T-cell (primary cell): ENCODE data around the gene BNC2. TPM values are rescaled to one million over a fixed set of nuclear protein-coding genes. Genes with fewer than 3 reads are reported as not detected.

Experiments used
- ATAC-seq, 4 experiments: fragments of 200-7000 bp in 3 of 4; fragments of 150-1000 bp in 1 of 4; cut with Tn5 transposase; replicated peaks in 1 of 4; 1 replicate in 3 of 4; 2 replicates in 1 of 4; pipeline ENCODE4 v1.10.0; 2021; ENCODE audit warnings: moderate library complexity in 3 of 4, mild to moderate bottlenecking in 2 of 4, moderate number of reproducible peaks in 1 of 4
- CTCF ChIA-PET, 2 donors: fragments of 300-600 bp; sonication (Branson Sonifier 250); formaldehyde crosslinking; loops; one replicate each; lab custom pipeline; 2022; ENCODE audit warnings: antibody characterized with exemption in 2 of 2; lab: Charles Lee
- POLR2A ChIA-PET, 2 donors: fragments of 300-600 bp; sonication (Branson Sonifier 250); formaldehyde crosslinking; loops; one replicate each; lab custom pipeline; 2022; ENCODE audit warnings: antibody characterized with exemption in 2 of 2; lab: Charles Lee
- DNase-seq, 35 experiments: peaks; one replicate each; pipeline versions ENCODE4 v3.0.0 to v3.0.0-alpha.2; 2013 to 2023
- H3K27ac ChIP-seq: one replicate; pipeline ENCODE4 v1.5.1; 2013; ENCODE audit warnings: low read length
- H3K27me3 ChIP-seq, 2 experiments: replicated peaks in 1 of 2; 1 replicate in 1 of 2; 2 replicates in 1 of 2; pipeline versions ENCODE4 v1.6.1 to v1.7.0; 2013; ENCODE audit warnings: low read length in 1 of 2, mixed read lengths in 1 of 2; ENCODE audit not compliant: control insufficient read depth in 2 of 2, insufficient read depth in 2 of 2; ENCODE audit errors: extremely low read depth in 1 of 2
- H3K36me3 ChIP-seq, 2 donors: 1 replicate in 1 of 2; 2 replicates in 1 of 2; pipeline versions ENCODE4 v1.6.1 to v1.7.0; 2013; ENCODE audit warnings: low read length in 1 of 2; ENCODE audit not compliant: control insufficient read depth in 2 of 2, insufficient read depth in 1 of 2; ENCODE audit errors: extremely low read depth in 1 of 2
- H3K4me1 ChIP-seq, 2 experiments: 1 replicate in 1 of 2; 2 replicates in 1 of 2; pipeline versions ENCODE4 v1.6.1 to v1.7.0; 2013; ENCODE audit warnings: low read length in 2 of 2, mixed read lengths in 1 of 2; ENCODE audit not compliant: insufficient read depth in 2 of 2, control insufficient read depth in 1 of 2; ENCODE audit errors: extremely low read depth in 1 of 2
- H3K4me3 ChIP-seq, 2 donors: 1 replicate in 1 of 2; 2 replicates in 1 of 2; pipeline versions ENCODE4 v1.5.1 to v1.7.0; 2013; ENCODE audit warnings: mild to moderate bottlenecking in 2 of 2, low read length in 1 of 2, moderate library complexity in 1 of 2; ENCODE audit not compliant: control insufficient read depth in 1 of 2; ENCODE audit errors: extremely low read depth in 1 of 2
- H3K9me3 ChIP-seq: 2 replicates; pipeline ENCODE4 v1.7.0; 2013
- H3K27ac Mint-ChIP-seq, 2 donors: one replicate each; pipeline ENCODE4 v1.8.0; 2020 to 2021; ENCODE audit warnings: mild to moderate bottlenecking in 2 of 2, mixed read lengths in 2 of 2
- H3K27me3 Mint-ChIP-seq, 2 donors: one replicate each; pipeline ENCODE4 v1.8.0; 2021 to 2022; ENCODE audit warnings: mixed read lengths in 2 of 2
- H3K36me3 Mint-ChIP-seq: one replicate; pipeline ENCODE4 v1.8.0; 2021; ENCODE audit warnings: mixed read lengths
- H3K4me1 Mint-ChIP-seq, 3 donors: one replicate each; pipeline ENCODE4 v1.8.0; 2020 to 2022; ENCODE audit warnings: mixed read lengths in 3 of 3, mild to moderate bottlenecking in 1 of 3
- H3K4me3 Mint-ChIP-seq, 3 donors: one replicate each; pipeline ENCODE4 v1.8.0; 2020 to 2022; ENCODE audit warnings: mild to moderate bottlenecking in 3 of 3, mixed read lengths in 3 of 3, moderate library complexity in 3 of 3
- H3K9me3 Mint-ChIP-seq, 3 donors: one replicate each; pipeline ENCODE4 v1.8.0; 2020 to 2022; ENCODE audit warnings: mixed read lengths in 3 of 3
- WGBS: methylation state at CpG from one replicate; pipeline ENCODE4 v1.1.5; 2013; ENCODE audit warnings: missing lambda C conversion rate; ENCODE audit not compliant: insufficient coverage; 5-methylcytosine and 5-hydroxymethylcytosine counted together
- total RNA-seq, 35 experiments: library from RNA in 6 of 35; stranded (reverse) in 6 of 35; fragments of 120-200 nt in 1 of 35; gene quantifications; one replicate each; pipeline versions ENCODE4 v1.2.1 to v1.2.4 and lab custom pipeline; 2013 to 2026

Gene BNC2
- total RNA-seq, 5 donors from 2014 or later (not counting 1 experiment from before 2014, with no cell fraction given) = 0.03 to 2.1 (median 0.57) TPM

DNA sequence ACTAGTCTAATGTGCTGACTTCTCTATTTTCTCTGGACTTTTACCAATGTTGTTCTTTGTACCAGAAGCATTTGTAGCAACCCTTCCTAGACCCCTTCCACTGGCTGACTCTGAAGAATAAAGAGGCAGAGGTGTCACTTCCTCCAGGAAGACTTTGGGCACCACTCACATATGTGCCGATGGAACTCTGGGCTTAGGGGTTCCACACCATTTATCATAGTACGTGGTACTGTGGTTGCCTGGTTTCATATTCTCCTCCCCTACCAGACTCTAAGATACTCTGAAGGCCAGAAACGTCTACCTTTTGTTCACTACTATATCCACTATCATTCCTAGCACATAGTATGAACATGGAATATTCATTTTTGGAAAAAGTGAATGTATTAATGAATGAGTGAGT, 88.0 kb downstream of the BNC2 start:
- no peaks in the 10 kb centered on the region for H3K36me3 ChIP-seq
- no CpG with 5 or more reads among the region's 3 CpGs for WGBS
- DNase-seq (no peak), ATAC-seq (no peak)
- peaks cover 4 to 9% (median 6%) of the 10 kb centered on the region in 3 donors for H3K9me3 Mint-ChIP-seq
- H3K4me3 Mint-ChIP-seq = no peak overlapping the region
- H3K4me1 Mint-ChIP-seq = no peaks in the 10 kb centered on the region
- H3K9me3 ChIP-seq = no peaks in the 10 kb centered on the region
- H3K27me3 Mint-ChIP-seq = no peaks in the 10 kb centered on the region
- no peak overlapping the region for H3K27ac ChIP-seq
- no peak overlapping the region for H3K27ac Mint-ChIP-seq
- no peaks in the 10 kb centered on the region for H3K36me3 Mint-ChIP-seq
- POLR2A ChIA-PET = no interaction called here
- CTCF ChIA-PET = no interaction called here
- no peak overlapping the region for H3K4me3 ChIP-seq
- H3K27me3 ChIP-seq = no peaks in the 10 kb centered on the region
- no peaks in the 10 kb centered on the region for H3K4me1 ChIP-seq

- no CpG with 5 or more reads among the region's 2 CpGs for WGBS
- H3K27ac Mint-ChIP-seq = no peak overlapping the region
- H3K4me3 Mint-ChIP-seq = no peak overlapping the region
- H3K4me1 Mint-ChIP-seq = no peaks in the 10 kb centered on the region
- no peaks in the 10 kb centered on the region for H3K36me3 Mint-ChIP-seq
- no peak overlapping the region for H3K4me3 ChIP-seq
- CTCF ChIA-PET = no interaction called here
- POLR2A ChIA-PET = no interaction called here
- H3K27me3 Mint-ChIP-seq = no peaks in the 10 kb centered on the region
- no peaks in the 10 kb centered on the region for H3K9me3 ChIP-seq
- no peaks in the 10 kb centered on the region for H3K27me3 ChIP-seq
- DNase-seq (no peak), ATAC-seq (no peak)
- H3K9me3 Mint-ChIP-seq = peaks cover 2 to 5% (median 4%) of the 10 kb centered on the region in 3 donors
- H3K36me3 ChIP-seq = no peaks in the 10 kb centered on the region
- H3K4me1 ChIP-seq = no peaks in the 10 kb centered on the region
- no peak overlapping the region for H3K27ac ChIP-seq
Observed at GRCh38 chr9:16775330-16775729, 95.1 kb downstream of the BNC2 start.

- no peak for DNase-seq
- no peaks in the 10 kb centered on the region for H3K36me3 Mint-ChIP-seq
- no peak for ATAC-seq
- no peaks in the 10 kb centered on the region for H3K36me3 ChIP-seq
- H3K4me1 Mint-ChIP-seq = no peaks in the 10 kb centered on the region
- no peaks in the 10 kb centered on the region for H3K4me1 ChIP-seq
- WGBS = no CpG with 5 or more reads among the region's 5 CpGs
- no peak overlapping the region for H3K4me3 Mint-ChIP-seq
- H3K27ac Mint-ChIP-seq = no peak overlapping the region
- no peak overlapping the region for H3K27ac ChIP-seq
- ChIA-PET POLR2A (no interaction called here), CTCF (no interaction called here)
- H3K27me3 ChIP-seq = no peaks in the 10 kb centered on the region
- no peak overlapping the region for H3K4me3 ChIP-seq
- H3K27me3 Mint-ChIP-seq = no peaks in the 10 kb centered on the region
- peaks cover 2 to 11% (median 3%) of the 10 kb centered on the region in 3 donors for H3K9me3 Mint-ChIP-seq
- no peaks in the 10 kb centered on the region for H3K9me3 ChIP-seq
Observed at GRCh38 chr9:16773617-16774016, 96.9 kb downstream of the BNC2 start.

DNA sequence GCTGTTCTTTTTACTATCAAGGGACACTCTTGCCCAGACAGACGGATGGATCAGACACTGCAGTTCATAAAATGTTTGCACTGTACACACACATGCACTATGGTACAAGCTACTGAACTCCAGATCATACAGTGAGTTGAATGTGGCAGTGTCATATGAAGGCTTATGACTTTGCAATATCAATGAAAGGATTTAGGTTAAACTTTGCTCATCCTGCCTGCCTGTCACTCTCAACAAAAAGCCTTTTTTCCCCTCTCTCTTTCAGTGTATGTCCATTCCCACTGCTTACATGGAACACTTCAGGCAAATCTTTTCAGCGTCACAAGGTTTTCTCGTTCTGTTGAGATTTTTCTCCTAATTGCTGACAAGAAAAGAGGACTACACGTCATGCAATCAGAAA, 97.4 kb downstream of the BNC2 start:
- WGBS = no CpG with 5 or more reads among the region's 4 CpGs
- DNase-seq (no peak), ATAC-seq (no peak)
- Mint-ChIP-seq H3K27ac (no peak overlapping the region), H3K4me3 (no peak overlapping the region), H3K27me3 (no peaks in the 10 kb centered on the region), H3K9me3 (peaks cover 2 to 14% (median 8%) of the 10 kb centered on the region in 3 donors), H3K4me1 (no peaks in the 10 kb centered on the region), H3K36me3 (no peaks in the 10 kb centered on the region)
- H3K4me1 ChIP-seq = no peaks in the 10 kb centered on the region
- no peaks in the 10 kb centered on the region for H3K36me3 ChIP-seq
- ChIA-PET CTCF (no interaction called here), POLR2A (no interaction called here)
- no peaks in the 10 kb centered on the region for H3K9me3 ChIP-seq
- H3K27ac ChIP-seq = no peak overlapping the region
- no peak overlapping the region for H3K4me3 ChIP-seq
- no peaks in the 10 kb centered on the region for H3K27me3 ChIP-seq

DNA sequence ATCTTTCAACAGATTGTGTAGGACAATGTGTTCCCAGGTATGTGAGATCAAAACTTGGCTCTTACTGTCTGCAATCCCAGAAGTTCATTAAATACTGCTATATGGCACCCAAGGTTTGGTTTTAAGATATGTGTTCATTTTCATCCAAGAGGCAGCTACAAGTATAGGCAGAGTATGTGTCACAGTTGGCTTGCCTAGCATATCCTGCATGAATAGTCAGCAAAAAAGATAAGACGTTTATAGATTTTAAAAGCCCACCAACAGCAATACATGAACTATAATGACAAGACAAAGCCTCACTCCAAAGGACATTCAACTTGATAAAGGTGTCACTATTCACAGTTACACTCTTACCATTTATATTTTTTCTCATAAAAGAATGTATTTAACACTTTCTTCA, 99.1 kb downstream of the BNC2 start:
- H3K4me3 Mint-ChIP-seq = no peak overlapping the region

DNA sequence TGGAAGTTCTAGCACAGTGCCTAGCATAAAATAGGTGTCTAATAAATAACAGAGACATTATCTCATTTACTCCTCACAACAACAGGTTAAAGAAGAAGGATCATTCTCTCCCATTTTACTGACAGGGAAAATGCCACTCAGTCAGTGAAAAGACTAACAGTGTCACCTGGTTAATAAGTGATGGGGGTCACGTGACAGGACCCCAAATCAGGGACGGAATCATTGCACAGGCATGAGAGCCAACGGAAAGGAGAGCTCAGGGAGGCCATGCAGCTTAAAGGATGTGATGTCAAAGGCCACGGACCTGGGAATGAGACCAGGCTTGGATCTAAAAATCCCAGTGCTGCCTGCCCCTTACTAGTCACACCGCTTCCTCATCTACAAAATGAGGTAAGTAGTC, 101.2 kb downstream of the BNC2 start:
- H3K9me3 Mint-ChIP-seq = peaks cover 0 to 18% (median 11%) of the 10 kb centered on the region in 3 donors
- H3K27me3 Mint-ChIP-seq = no peaks in the 10 kb centered on the region
- Histone ChIP-seq H3K27me3 (no peaks in the 10 kb centered on the region), H3K4me3 (no peak overlapping the region), H3K4me1 (no peaks in the 10 kb centered on the region), H3K9me3 (no peaks in the 10 kb centered on the region), H3K27ac (no peak overlapping the region), H3K36me3 (no peaks in the 10 kb centered on the region)
- ChIA-PET CTCF (no interaction called here), POLR2A (no interaction called here)
- DNase-seq (no peak), ATAC-seq (no peak)
- WGBS = 78% methylated on average over 4 of the region's 5 CpGs
- no peak overlapping the region for H3K27ac Mint-ChIP-seq
- H3K4me3 Mint-ChIP-seq = no peak overlapping the region
- H3K36me3 Mint-ChIP-seq = no peaks in the 10 kb centered on the region
- no peaks in the 10 kb centered on the region for H3K4me1 Mint-ChIP-seq

More for the DNA sequence above, 99.1 kb downstream of the BNC2 start:
- H3K4me1 Mint-ChIP-seq = no peaks in the 10 kb centered on the region
- no peaks in the 10 kb centered on the region for H3K4me1 ChIP-seq
- H3K9me3 Mint-ChIP-seq = peaks cover 0 to 18% (median 11%) of the 10 kb centered on the region in 3 donors
- no peak overlapping the region for H3K27ac ChIP-seq
- POLR2A ChIA-PET = no interaction called here
- no peaks in the 10 kb centered on the region for H3K27me3 Mint-ChIP-seq
- 80% methylated on average over 1 of the region's 1 CpG for WGBS
- no peaks in the 10 kb centered on the region for H3K27me3 ChIP-seq
- CTCF ChIA-PET = no interaction called here
- DNase-seq (no peak), ATAC-seq (no peak)
- H3K4me3 ChIP-seq = no peak overlapping the region
- no peaks in the 10 kb centered on the region for H3K9me3 ChIP-seq
- H3K36me3 Mint-ChIP-seq = no peaks in the 10 kb centered on the region
- no peaks in the 10 kb centered on the region for H3K36me3 ChIP-seq
- H3K27ac Mint-ChIP-seq = no peak overlapping the region

DNA sequence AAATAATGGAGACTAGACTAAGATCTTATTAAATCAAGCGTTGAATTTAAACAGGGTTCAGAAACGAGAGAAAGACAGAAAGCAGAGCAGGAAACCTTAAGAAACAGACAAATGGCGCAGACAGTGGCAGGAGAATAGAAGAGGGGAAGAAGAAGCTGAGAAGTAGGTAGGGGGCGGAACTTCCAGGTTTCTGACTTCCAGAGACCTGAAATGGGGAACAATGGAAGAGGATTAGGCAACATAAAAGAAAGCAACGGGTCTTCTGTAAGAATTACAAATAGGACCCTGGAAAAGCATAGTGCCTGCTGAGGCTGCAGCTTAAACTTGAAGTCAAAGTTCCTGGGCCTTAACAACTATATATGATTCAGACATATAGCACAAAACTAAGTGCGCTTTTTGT, 101.7 kb downstream of the BNC2 start:
- Mint-ChIP-seq H3K27me3 (no peaks in the 10 kb centered on the region), H3K36me3 (no peaks in the 10 kb centered on the region), H3K27ac (no peak overlapping the region), H3K4me3 (no peak overlapping the region), H3K9me3 (peaks cover 0 to 18% (median 11%) of the 10 kb centered on the region in 3 donors), H3K4me1 (no peaks in the 10 kb centered on the region)
- Histone ChIP-seq H3K27ac (no peak overlapping the region), H3K4me1 (no peaks in the 10 kb centered on the region), H3K4me3 (no peak overlapping the region), H3K9me3 (no peaks in the 10 kb centered on the region), H3K27me3 (no peaks in the 10 kb centered on the region), H3K36me3 (no peaks in the 10 kb centered on the region)
- CTCF ChIA-PET = no interaction called here
- POLR2A ChIA-PET = no interaction called here
- DNase-seq = no peak
- ATAC-seq = no peak
- WGBS = 72% methylated on average over 5 of the region's 6 CpGs
